HepG2 (cell line): ENCODE measurements around the gene SMARCD1. TPM values are rescaled to one million over a fixed set of nuclear protein-coding genes. Genes with fewer than 3 reads are reported as not detected.

Source experiments
- ATAD3A ChIP-seq: sonication (generic); formaldehyde crosslinking; IDR thresholded peaks from 2 replicates; pipeline ENCODE4 v1.4.0; 2020; ENCODE audit warnings: missing genetic modification reagents
- CBX2 ChIP-seq, 2 experiments: fragments of 200-600 bp in 1 of 2; sonication (generic); formaldehyde crosslinking in 1 of 2; IDR thresholded peaks; 2 replicates each; pipeline versions ENCODE4 v1.7.0 to v1.8.1; 2018 to 2022; ENCODE audit warnings: low read depth in 2 of 2, low read length in 1 of 2, mild to moderate bottlenecking in 1 of 2, missing genetic modification reagents in 1 of 2
- KLF13 ChIP-seq: sonication (generic); formaldehyde crosslinking; IDR thresholded peaks from 2 replicates; pipeline ENCODE4 v1.4.0; 2020; ENCODE audit warnings: mild to moderate bottlenecking, missing genetic modification reagents
- MYC ChIP-seq: sonication (generic); formaldehyde crosslinking; IDR thresholded peaks from 2 replicates; pipeline ENCODE4 v1.9.0; 2021; ENCODE audit warnings: missing genetic modification reagents, borderline replicate concordance
- NFE2L1 ChIP-seq: sonication (generic); formaldehyde crosslinking; IDR thresholded peaks from 2 replicates; pipeline ENCODE4 v1.4.0; 2020; ENCODE audit warnings: missing genetic modification reagents, mild to moderate bottlenecking, borderline replicate concordance
- TBL1XR1 ChIP-seq: fragments of 150-350 bp; IDR thresholded peaks from 2 replicates; pipeline ENCODE4 v1.6.1; 2014; ENCODE audit warnings: borderline replicate concordance, low read length; ENCODE audit not compliant: partially characterized antibody
- U2AF1 ChIP-seq: fragments of 200-400 bp; formaldehyde crosslinking; optimal IDR thresholded peaks from 2 replicates; pipeline ENCODE3; 2017; ENCODE audit warnings: mild to moderate bottlenecking, low read depth, low read length
- ZFP36L1 ChIP-seq: sonication (generic); formaldehyde crosslinking; IDR thresholded peaks from 2 replicates; pipeline ENCODE4 v1.8.0; 2022; ENCODE audit warnings: mild to moderate bottlenecking, missing genetic modification reagents, moderate library complexity
- ZNF850 ChIP-seq: sonication (generic); formaldehyde crosslinking; conservative IDR thresholded peaks from 2 replicates; pipeline ENCODE4 v1.9.0; 2021; ENCODE audit warnings: mild to moderate bottlenecking, missing genetic modification reagents
- ZZZ3 ChIP-seq: sonication (generic); formaldehyde crosslinking; IDR thresholded peaks from 2 replicates; pipeline ENCODE4 v1.4.0; 2020; ENCODE audit warnings: missing genetic modification reagents, mild to moderate bottlenecking, borderline replicate concordance
- polyA plus RNA-seq, 8 experiments: library from polyadenylated mRNA; depleted of rRNA in 3 of 8; stranded (reverse) in 7 of 8; unstranded in 1 of 8; fragments of >200 nt; fragmentation: Illumina TruSeq in 4 of 8; extraction: Trizol in 4 of 8; gene quantifications; 2 replicates each; pipeline versions ENCODE4 v1.2.1 to v1.2.3, GENCODE V29; 2011 to 2016; ENCODE audit warnings: low read depth in 4 of 8, missing spikeins in 1 of 8, mixed read lengths in 1 of 8; ENCODE audit not compliant: insufficient read depth in 1 of 8
- total RNA-seq, 5 experiments: library from RNA; depleted of rRNA; stranded (reverse); fragments of >200 nt; fragmentation: Illumina TruSeq; extraction: Trizol; gene quantifications; 2 replicates each; pipeline ENCODE4 v1.2.3, GENCODE V29; 2016; ENCODE audit warnings: low read depth in 1 of 5
- TF ChIP-seq, protein P1 (sequence below), 2 experiments: fragments of 450-650 bp in 1 of 2; sonication (generic) in 1 of 2; formaldehyde crosslinking in 1 of 2; IDR thresholded peaks; 2 replicates each; pipeline versions ENCODE4 v1.6.1 to v1.8.0; 2016 to 2022; ENCODE audit warnings: antibody characterized with exemption in 1 of 2, mild to moderate bottlenecking in 1 of 2, missing genetic modification reagents in 1 of 2
- TF ChIP-seq, protein P2 (sequence below): fragments of 450-650 bp; IDR thresholded peaks from 2 replicates; pipeline ENCODE4 v1.6.1; 2017
- TF ChIP-seq, protein P3 (sequence below): sonication (generic); formaldehyde crosslinking; IDR thresholded peaks from 2 replicates; pipeline ENCODE4 v1.4.0; 2020; ENCODE audit warnings: missing genetic modification reagents, borderline replicate concordance

The SMARCD1 gene
- total and polyA plus RNA-seq, 2 of the 13 experiments (the other 11 are each of a cell fraction or from before 2014, with no cell fraction given) = 51.7 to 54.6 TPM

DNA sequence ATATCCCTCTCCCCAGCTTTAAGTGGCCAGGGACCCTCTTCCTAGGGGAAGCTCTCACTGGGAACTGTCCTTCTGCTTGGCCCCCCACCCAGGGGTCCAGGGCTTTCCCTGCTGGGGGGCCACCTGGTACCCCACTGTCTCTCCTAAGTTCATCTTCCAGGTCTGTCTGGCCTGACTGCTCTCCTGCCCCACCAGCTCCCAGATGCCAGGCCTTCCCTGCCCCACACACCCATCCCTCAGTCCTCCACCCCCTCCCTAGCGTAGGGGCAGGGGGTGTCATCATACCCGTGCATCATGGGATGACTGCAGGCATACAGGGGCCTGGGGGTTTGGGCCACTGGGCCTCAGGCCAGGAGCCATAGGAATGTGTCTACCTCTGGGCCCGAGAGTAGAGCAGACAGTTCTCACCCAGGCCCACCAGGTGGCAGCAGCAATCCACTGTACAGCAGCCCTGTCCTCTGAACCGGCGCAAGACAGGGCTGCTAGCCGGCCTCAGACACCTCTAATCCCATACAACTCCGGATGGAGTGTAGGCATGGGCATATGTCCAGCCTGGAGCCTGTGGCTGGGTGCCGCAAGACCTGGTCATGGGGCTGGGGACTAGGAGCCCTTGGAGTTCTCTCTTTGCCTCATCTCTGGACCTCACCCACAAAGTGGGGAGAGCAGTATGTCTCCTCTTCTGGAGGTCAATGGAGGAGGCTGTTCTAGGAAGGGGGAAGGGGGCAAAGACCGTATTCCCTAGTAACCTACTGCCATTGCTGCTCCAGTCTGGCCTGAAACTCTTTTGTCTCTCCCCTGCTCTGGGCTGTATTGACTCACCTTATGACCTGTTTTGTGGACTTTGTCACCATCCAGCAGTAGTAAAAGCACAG is 10.0 kb upstream of the SMARCD1 start (continued):
- TF ChIP-seq, protein P1, sequence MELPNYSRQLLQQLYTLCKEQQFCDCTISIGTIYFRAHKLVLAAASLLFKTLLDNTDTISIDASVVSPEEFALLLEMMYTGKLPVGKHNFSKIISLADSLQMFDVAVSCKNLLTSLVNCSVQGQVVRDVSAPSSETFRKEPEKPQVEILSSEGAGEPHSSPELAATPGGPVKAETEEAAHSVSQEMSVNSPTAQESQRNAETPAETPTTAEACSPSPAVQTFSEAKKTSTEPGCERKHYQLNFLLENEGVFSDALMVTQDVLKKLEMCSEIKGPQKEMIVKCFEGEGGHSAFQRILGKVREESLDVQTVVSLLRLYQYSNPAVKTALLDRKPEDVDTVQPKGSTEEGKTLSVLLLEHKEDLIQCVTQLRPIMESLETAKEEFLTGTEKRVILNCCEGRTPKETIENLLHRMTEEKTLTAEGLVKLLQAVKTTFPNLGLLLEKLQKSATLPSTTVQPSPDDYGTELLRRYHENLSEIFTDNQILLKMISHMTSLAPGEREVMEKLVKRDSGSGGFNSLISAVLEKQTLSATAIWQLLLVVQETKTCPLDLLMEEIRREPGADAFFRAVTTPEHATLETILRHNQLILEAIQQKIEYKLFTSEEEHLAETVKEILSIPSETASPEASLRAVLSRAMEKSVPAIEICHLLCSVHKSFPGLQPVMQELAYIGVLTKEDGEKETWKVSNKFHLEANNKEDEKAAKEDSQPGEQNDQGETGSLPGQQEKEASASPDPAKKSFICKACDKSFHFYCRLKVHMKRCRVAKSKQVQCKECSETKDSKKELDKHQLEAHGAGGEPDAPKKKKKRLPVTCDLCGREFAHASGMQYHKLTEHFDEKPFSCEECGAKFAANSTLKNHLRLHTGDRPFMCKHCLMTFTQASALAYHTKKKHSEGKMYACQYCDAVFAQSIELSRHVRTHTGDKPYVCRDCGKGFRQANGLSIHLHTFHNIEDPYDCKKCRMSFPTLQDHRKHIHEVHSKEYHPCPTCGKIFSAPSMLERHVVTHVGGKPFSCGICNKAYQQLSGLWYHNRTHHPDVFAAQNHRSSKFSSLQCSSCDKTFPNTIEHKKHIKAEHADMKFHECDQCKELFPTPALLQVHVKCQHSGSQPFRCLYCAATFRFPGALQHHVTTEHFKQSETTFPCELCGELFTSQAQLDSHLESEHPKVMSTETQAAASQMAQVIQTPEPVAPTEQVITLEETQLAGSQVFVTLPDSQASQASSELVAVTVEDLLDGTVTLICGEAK (IDR thresholded peaks at IDR 0.05) = no peak
- TF ChIP-seq, protein P1 (CRISPR knock-in tag; IDR thresholded peaks at IDR 0.05) = no peak
- TF ChIP-seq MYC (0 out of 2 replicates have a peak, but pooled peaks have one; percentile 14), ATAD3A (CRISPR knock-in tag) (no peak), TBL1XR1 (peak; percentile 9), ZZZ3 (CRISPR knock-in tag) (0 out of 2 replicates have a peak, but pooled peaks have one; percentile 31), KLF13 (no peak), ZFP36L1 (CRISPR knock-in tag) (peak; percentile 61; the same call in 1 of the 2 replicates), NFE2L1 (CRISPR knock-in tag) (no peak), U2AF1 (no peak), ZNF850 (CRISPR knock-in tag) (no peak), CBX2 (IDR thresholded peaks at IDR 0.05; ENCODE audit: low read depth, low read length) (no peak), CBX2 (CRISPR knock-in tag; IDR thresholded peaks at IDR 0.05; ENCODE audit: low read depth) (no peak)
- TF ChIP-seq, protein P2, sequence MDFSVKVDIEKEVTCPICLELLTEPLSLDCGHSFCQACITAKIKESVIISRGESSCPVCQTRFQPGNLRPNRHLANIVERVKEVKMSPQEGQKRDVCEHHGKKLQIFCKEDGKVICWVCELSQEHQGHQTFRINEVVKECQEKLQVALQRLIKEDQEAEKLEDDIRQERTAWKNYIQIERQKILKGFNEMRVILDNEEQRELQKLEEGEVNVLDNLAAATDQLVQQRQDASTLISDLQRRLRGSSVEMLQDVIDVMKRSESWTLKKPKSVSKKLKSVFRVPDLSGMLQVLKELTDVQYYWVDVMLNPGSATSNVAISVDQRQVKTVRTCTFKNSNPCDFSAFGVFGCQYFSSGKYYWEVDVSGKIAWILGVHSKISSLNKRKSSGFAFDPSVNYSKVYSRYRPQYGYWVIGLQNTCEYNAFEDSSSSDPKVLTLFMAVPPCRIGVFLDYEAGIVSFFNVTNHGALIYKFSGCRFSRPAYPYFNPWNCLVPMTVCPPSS = no peak
- TF ChIP-seq, protein P3, sequence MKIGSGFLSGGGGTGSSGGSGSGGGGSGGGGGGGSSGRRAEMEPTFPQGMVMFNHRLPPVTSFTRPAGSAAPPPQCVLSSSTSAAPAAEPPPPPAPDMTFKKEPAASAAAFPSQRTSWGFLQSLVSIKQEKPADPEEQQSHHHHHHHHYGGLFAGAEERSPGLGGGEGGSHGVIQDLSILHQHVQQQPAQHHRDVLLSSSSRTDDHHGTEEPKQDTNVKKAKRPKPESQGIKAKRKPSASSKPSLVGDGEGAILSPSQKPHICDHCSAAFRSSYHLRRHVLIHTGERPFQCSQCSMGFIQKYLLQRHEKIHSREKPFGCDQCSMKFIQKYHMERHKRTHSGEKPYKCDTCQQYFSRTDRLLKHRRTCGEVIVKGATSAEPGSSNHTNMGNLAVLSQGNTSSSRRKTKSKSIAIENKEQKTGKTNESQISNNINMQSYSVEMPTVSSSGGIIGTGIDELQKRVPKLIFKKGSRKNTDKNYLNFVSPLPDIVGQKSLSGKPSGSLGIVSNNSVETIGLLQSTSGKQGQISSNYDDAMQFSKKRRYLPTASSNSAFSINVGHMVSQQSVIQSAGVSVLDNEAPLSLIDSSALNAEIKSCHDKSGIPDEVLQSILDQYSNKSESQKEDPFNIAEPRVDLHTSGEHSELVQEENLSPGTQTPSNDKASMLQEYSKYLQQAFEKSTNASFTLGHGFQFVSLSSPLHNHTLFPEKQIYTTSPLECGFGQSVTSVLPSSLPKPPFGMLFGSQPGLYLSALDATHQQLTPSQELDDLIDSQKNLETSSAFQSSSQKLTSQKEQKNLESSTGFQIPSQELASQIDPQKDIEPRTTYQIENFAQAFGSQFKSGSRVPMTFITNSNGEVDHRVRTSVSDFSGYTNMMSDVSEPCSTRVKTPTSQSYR (CRISPR knock-in tag) = peak; percentile 18; the same call in 1 of the 2 replicates
